ENCODE results near the gene SLAMF8.

DNA sequence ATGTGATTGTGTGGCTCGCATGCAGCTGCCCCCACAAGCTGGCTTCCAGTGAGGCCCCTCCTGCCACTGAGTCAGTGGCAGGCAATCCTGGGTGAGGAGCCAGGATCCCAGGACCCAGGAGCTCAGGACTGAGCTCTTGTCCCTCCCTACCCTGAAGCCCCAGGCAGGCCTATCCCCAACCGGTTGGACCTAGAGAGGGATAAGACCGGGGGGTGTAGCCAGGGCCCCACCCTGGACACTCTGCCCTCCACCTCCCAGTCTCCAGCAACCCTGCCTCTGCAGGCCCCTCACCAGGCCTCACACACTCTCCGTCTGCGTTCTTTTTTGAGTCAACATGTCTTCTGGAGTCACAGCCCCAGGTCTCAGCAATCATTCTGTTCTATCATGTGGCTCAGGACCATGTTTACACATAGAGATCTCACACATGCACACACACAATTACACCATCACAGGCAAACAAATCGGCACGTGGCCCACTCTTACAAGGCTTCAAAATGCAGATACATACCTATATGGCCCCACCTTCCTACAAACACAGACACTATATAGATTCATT lies 33.2 kb downstream of the SLAMF8 start:
- TF ChIP-seq, protein P1, sequence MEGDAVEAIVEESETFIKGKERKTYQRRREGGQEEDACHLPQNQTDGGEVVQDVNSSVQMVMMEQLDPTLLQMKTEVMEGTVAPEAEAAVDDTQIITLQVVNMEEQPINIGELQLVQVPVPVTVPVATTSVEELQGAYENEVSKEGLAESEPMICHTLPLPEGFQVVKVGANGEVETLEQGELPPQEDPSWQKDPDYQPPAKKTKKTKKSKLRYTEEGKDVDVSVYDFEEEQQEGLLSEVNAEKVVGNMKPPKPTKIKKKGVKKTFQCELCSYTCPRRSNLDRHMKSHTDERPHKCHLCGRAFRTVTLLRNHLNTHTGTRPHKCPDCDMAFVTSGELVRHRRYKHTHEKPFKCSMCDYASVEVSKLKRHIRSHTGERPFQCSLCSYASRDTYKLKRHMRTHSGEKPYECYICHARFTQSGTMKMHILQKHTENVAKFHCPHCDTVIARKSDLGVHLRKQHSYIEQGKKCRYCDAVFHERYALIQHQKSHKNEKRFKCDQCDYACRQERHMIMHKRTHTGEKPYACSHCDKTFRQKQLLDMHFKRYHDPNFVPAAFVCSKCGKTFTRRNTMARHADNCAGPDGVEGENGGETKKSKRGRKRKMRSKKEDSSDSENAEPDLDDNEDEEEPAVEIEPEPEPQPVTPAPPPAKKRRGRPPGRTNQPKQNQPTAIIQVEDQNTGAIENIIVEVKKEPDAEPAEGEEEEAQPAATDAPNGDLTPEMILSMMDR (IDR thresholded peaks at IDR 0.05) = no peak
- no peak for TF ChIP-seq POLR2A (IDR thresholded peaks at IDR 0.05)

Data from esophagus squamous epithelium (tissue), 4 donors.